Keratinocyte (primary cell): ENCODE measurements around the gene TMC1. TPM values are rescaled to one million over a fixed set of nuclear protein-coding genes. Genes with fewer than 3 reads are reported as not detected.

Experiments
- DNase-seq: peaks from one replicate; pipeline ENCODE4 v3.0.0-alpha.2; 2011; ENCODE audit warnings: low read depth, missing footprints, low spot score
- FAIRE-seq: peaks from 2 replicates; lab custom pipeline; 2011; peaks lifted over from hg19 to GRCh38; lab: Jason Lieb, UNC
- H2AFZ ChIP-seq: 2 replicates; pipeline ENCODE4 v1.6.0; 2012; ENCODE audit warnings: low read length, control low read depth, inconsistent platforms; ENCODE audit not compliant: control insufficient read depth
- H3K27ac ChIP-seq: 2 replicates; pipeline ENCODE4 v1.5.1; 2011; ENCODE audit warnings: low read length; ENCODE audit not compliant: control insufficient read depth, insufficient read depth
- H3K27me3 ChIP-seq: 3 replicates; pipeline ENCODE4 v1.6.0; 2011; ENCODE audit warnings: low read length; ENCODE audit not compliant: control insufficient read depth, insufficient read depth; ENCODE audit errors: extremely low read depth
- H3K36me3 ChIP-seq, 2 experiments: 2 replicates in 1 of 2; 3 replicates in 1 of 2; pipeline ENCODE4 v1.5.1; 2011; ENCODE audit warnings: low read length in 2 of 2, mild to moderate bottlenecking in 1 of 2; ENCODE audit not compliant: control insufficient read depth in 2 of 2, insufficient read depth in 2 of 2; ENCODE audit errors: extremely low read depth in 1 of 2
- H3K4me1 ChIP-seq: 3 replicates; pipeline ENCODE4 v1.5.1; 2011; ENCODE audit warnings: low read length; ENCODE audit not compliant: control insufficient read depth, insufficient read depth; ENCODE audit errors: extremely low read depth
- H3K4me2 ChIP-seq: 3 replicates; pipeline ENCODE4 v1.6.0; 2011; ENCODE audit warnings: low read depth, low read length; ENCODE audit not compliant: control insufficient read depth, insufficient read depth; ENCODE audit errors: extremely low read depth
- H3K4me3 ChIP-seq, 3 experiments: fragments of 200-600 bp in 1 of 3; sonication (generic) in 1 of 3; 2 replicates in 2 of 3; 3 replicates in 1 of 3; pipeline ENCODE4 v1.5.1; 2011 to 2016; ENCODE audit warnings: low read length in 3 of 3, mild to moderate bottlenecking in 3 of 3, control low read depth in 2 of 3, inconsistent platforms in 1 of 3, low read depth in 1 of 3, mixed read lengths in 1 of 3, mixed run types in 1 of 3, moderate library complexity in 1 of 3; ENCODE audit not compliant: control insufficient read depth in 2 of 3, insufficient read depth in 2 of 3; ENCODE audit errors: extremely low read depth in 1 of 3
- H3K79me2 ChIP-seq: 2 replicates; pipeline ENCODE4 v1.6.0; 2012; ENCODE audit warnings: low read length; ENCODE audit not compliant: control insufficient read depth, insufficient read depth
- H3K9ac ChIP-seq: 3 replicates; pipeline ENCODE4 v1.6.0; 2011; ENCODE audit warnings: low read length; ENCODE audit not compliant: control insufficient read depth, insufficient read depth; ENCODE audit errors: extremely low read depth
- H3K9me1 ChIP-seq: 3 replicates; pipeline ENCODE4 v1.6.0; 2011; ENCODE audit warnings: low read length; ENCODE audit not compliant: control insufficient read depth, insufficient read depth; ENCODE audit errors: extremely low read depth
- H3K9me3 ChIP-seq: 2 replicates; pipeline ENCODE4 v1.5.1; 2012; ENCODE audit warnings: low read depth, low read length; ENCODE audit not compliant: control insufficient read depth
- H4K20me1 ChIP-seq: 3 replicates; pipeline ENCODE4 v1.6.0; 2011; ENCODE audit warnings: low read length; ENCODE audit not compliant: control insufficient read depth, insufficient read depth; ENCODE audit errors: extremely low read depth
- CTCF ChIP-seq, 3 experiments: IDR thresholded peaks in 1 of 3; conservative IDR thresholded peaks in 1 of 3; optimal IDR thresholded peaks in 1 of 3; 2 replicates in 2 of 3; 3 replicates in 1 of 3; pipeline versions ENCODE3 to v1.5.1; 2011; ENCODE audit warnings: low read length in 3 of 3, mild to moderate bottlenecking in 3 of 3, moderate library complexity in 2 of 3, control low read depth in 1 of 3, inconsistent platforms in 1 of 3; ENCODE audit not compliant: insufficient read depth in 2 of 3; ENCODE audit errors: extremely low read depth in 1 of 3
- EZH2 ChIP-seq: IDR thresholded peaks from one replicate; pipeline ENCODE4 v1.6.1; 2012; ENCODE audit warnings: inconsistent platforms, mild to moderate bottlenecking, low read length, moderate library complexity
- dilution Hi-C: fragments of 300-500 bp; cut with MboI; formaldehyde crosslinking; loops from one replicate; pipeline ENCODE4 v1.7.0; 2020; ENCODE audit warnings: low sequenced_read_pairs; ENCODE audit not compliant: extremely low pct_ligation_motif_present
- polyA plus RNA-seq, 5 experiments: library from polyadenylated mRNA; depleted of rRNA in 3 of 5; stranded (reverse) in 3 of 5; stranded (forward) in 1 of 5; unstranded in 1 of 5; fragments of >200 nt; gene quantifications; 1 replicate in 1 of 5; 2 replicates in 3 of 5; 3 replicates in 1 of 5; pipeline versions ENCODE4 v1.2.1 to v1.2.3, GENCODE V29; 2011 to 2012; ENCODE audit warnings: missing spikeins in 2 of 5, low read depth in 1 of 5, low replicate concordance in 1 of 5

The TMC1 gene
- polyA plus RNA-seq, 1 donor (not counting 4 experiments of a cell fraction or from before 2014, with no cell fraction given) = 0.05 TPM

- no peaks in the 10 kb centered on the region for H3K9me1 ChIP-seq
- H3K4me3 ChIP-seq = no peak overlapping the region
- H3K36me3 ChIP-seq = no peaks in the 10 kb centered on the region
- DNase-seq = no peak
- no peaks in the 10 kb centered on the region for H3K79me2 ChIP-seq
- TF ChIP-seq EZH2 = no peak
- no peak for TF ChIP-seq CTCF (optimal IDR thresholded peaks at IDR 0.05 in 1 of 3, IDR thresholded peaks at IDR 0.05 in 1 of 3, conservative IDR thresholded peaks at IDR 0.05 in 1 of 3; ENCODE audit: extremely low read depth in 1 of 3, insufficient read depth in 2 of 3, low read length in 3 of 3)
- no peak overlapping the region for H2AFZ ChIP-seq
- H3K27me3 ChIP-seq = no peaks in the 10 kb centered on the region
- dilution Hi-C loops = no loop called here
- H3K9me3 ChIP-seq = no peaks in the 10 kb centered on the region
- H3K4me1 ChIP-seq = peaks cover 60% of the 10 kb centered on the region
- H4K20me1 ChIP-seq = no peaks in the 10 kb centered on the region
- no peak overlapping the region for H3K9ac ChIP-seq
- no peak overlapping the region for H3K27ac ChIP-seq
- FAIRE-seq = no peak
- H3K4me2 ChIP-seq = no peak overlapping the region
These were observed 46.7 kb upstream of the TMC1 start for GRCh38 chr9:72474676-72475075.

- no peak overlapping the region for H3K4me2 ChIP-seq
These were observed 45.3 kb upstream of the TMC1 start for GRCh38 chr9:72476100-72476499.

More at GRCh38 chr9:72476100-72476499, 45.3 kb upstream of the TMC1 start:
- H3K27ac ChIP-seq = peak overlapping the region; percentile 53
- FAIRE-seq (no peak), DNase-seq (no peak)
- peak overlapping the region; percentile 3 for H3K9ac ChIP-seq
- no peaks in the 10 kb centered on the region for H3K9me3 ChIP-seq
- dilution Hi-C loops = no loop called here
- no peak overlapping the region for H2AFZ ChIP-seq
- H3K79me2 ChIP-seq = no peaks in the 10 kb centered on the region
- no peaks in the 10 kb centered on the region for H3K36me3 ChIP-seq
- no peaks in the 10 kb centered on the region for H3K9me1 ChIP-seq
- H4K20me1 ChIP-seq = no peaks in the 10 kb centered on the region
- H3K4me1 ChIP-seq = peaks cover 50% of the 10 kb centered on the region
- H3K27me3 ChIP-seq = no peaks in the 10 kb centered on the region
- TF ChIP-seq EZH2 (no peak), CTCF (optimal IDR thresholded peaks at IDR 0.05 in 1 of 3, IDR thresholded peaks at IDR 0.05 in 1 of 3, conservative IDR thresholded peaks at IDR 0.05 in 1 of 3; ENCODE audit: extremely low read depth in 1 of 3, insufficient read depth in 2 of 3, low read length in 3 of 3) (no peak)
- H3K4me3 ChIP-seq = no peak overlapping the region
